Measurements from ENCODE around the gene COMMD1.

The COMMD1 gene

GRCh38 chr2:62184512-62185230 lies 279.2 kb downstream of the COMMD1 start:
- no peak for DNase-seq

Measured in GDM1 (cell line).